ENCODE measurements around the gene ARHGAP26. TPM values are rescaled to one million over a fixed set of nuclear protein-coding genes. Genes with fewer than 3 reads are reported as not detected.

The ARHGAP26 gene
- total and polyA plus RNA-seq, 2 of the 4 experiments (the other 2 are of a cell fraction), result 0.54 to 0.56 TPM

GRCh38 chr5:143254819-143255218 is 484.6 kb downstream of the ARHGAP26 start:
- 87% methylated on average over 5 of the region's 7 CpGs; no CpG with 5 or more reads in 1 of the 2 experiments for WGBS, 2 experiments (ENCODE audit: extremely low coverage in 2 of 2, insufficient read length in 1 of 2)
- POLR2A ChIA-PET (ENCODE audit: unreplicated experiment), result no interaction called here

More at GRCh38 chr5:143254819-143255218, 484.6 kb downstream of the ARHGAP26 start:
- H4K8ac ChIP-seq (ENCODE audit: low read depth in 2 of 2, low read length in 2 of 2), result no peak overlapping the region
- H3K79me1 ChIP-seq (ENCODE audit: low read depth in 1 of 2, low read length in 2 of 2), result no peaks in the 10 kb centered on the region
- no peak overlapping the region for H3K18ac ChIP-seq (ENCODE audit: low read depth, low read length)
- H3K4ac ChIP-seq (ENCODE audit: low read depth, low read length), result no peak overlapping the region
- 0 out of 2 replicates have a peak, but pooled peaks cover 3% of the 10 kb centered on the region for H3K9me1 ChIP-seq (ENCODE audit: insufficient read depth, low read length)
- H3K4me1 ChIP-seq (ENCODE audit: control insufficient read depth, insufficient read depth, low read length), result peaks cover 7% of the 10 kb centered on the region
- no peak overlapping the region for H3K56ac ChIP-seq (ENCODE audit: extremely low read depth, insufficient read depth, low read length)
- H3K36me3 ChIP-seq (ENCODE audit: control insufficient read depth, insufficient read depth, low read length), result no peaks in the 10 kb centered on the region
- no peak overlapping the region for H4K5ac ChIP-seq (ENCODE audit: low read depth, low read length)
- no peak overlapping the region for H3K14ac ChIP-seq (replicated peaks; ENCODE audit: low read depth, low read length)
- no peaks in the 10 kb centered on the region for H4K20me1 ChIP-seq (ENCODE audit: insufficient read depth, low read length)
- intact Hi-C loops (cut with micrococcal nuclease) (no loop called here), in situ Hi-C loops (cut with MboI; ENCODE audit: low sequenced_read_pairs) (no loop called here), dilution Hi-C loops (cut with HindIII; ENCODE audit: low sequenced_read_pairs, unreplicated experiment) (no loop called here)
- H4K91ac ChIP-seq (ENCODE audit: insufficient read depth, low read depth, low read length), result no peak overlapping the region
- H3K27me3 ChIP-seq (ENCODE audit: control insufficient read depth, insufficient read depth, low read length), result no peaks in the 10 kb centered on the region
- H3K9ac ChIP-seq (ENCODE audit: low read depth, low read length), result no peak overlapping the region
- DNase-seq (no peak), ATAC-seq (ENCODE audit: low read depth) (no peak)
- no peak overlapping the region for H3K4me2 ChIP-seq (ENCODE audit: low read depth, low read length)
- H2AK9ac ChIP-seq (replicated peaks; ENCODE audit: low read depth, low read length, poor library complexity), result no peak overlapping the region
- CTCF ChIA-PET, result interaction anchor here (0.6 kb wide), 1 partner anchor 930 kb away, joined by 5 read pairs; no protein-coding TSS in a partner anchor
- H2BK5ac ChIP-seq (ENCODE audit: low read depth, low read length, poor library complexity, severe bottlenecking), result no peak overlapping the region
- no TSS peak for BruUV-seq (replicated peaks)
- no peak overlapping the region for H2BK15ac ChIP-seq (ENCODE audit: low read depth, low read length)
- no peak overlapping the region for H2BK20ac ChIP-seq (ENCODE audit: low read depth, low read length)
- H3K27ac ChIP-seq (ENCODE audit: insufficient read depth, low read length), result no peak overlapping the region
- TF ChIP-seq POLR2A (IDR thresholded peaks at IDR 0.05; ENCODE audit: low read depth, low read length) (no peak), CTCF (conservative IDR thresholded peaks at IDR 0.05; ENCODE audit: low read depth, low read length) (no peak), RAD21 (IDR thresholded peaks at IDR 0.05; ENCODE audit: low read length) (no peak), MXI1 (IDR thresholded peaks at IDR 0.05; ENCODE audit: borderline replicate concordance, low read depth, low read length) (no peak), SMC3 (IDR thresholded peaks at IDR 0.05; ENCODE audit: low read depth, low read length) (no peak), RFX5 (IDR thresholded peaks at IDR 0.05; ENCODE audit: low read depth, low read length) (no peak), MAZ (IDR thresholded peaks at IDR 0.05; ENCODE audit: borderline replicate concordance, low read depth, low read length) (no peak), USF2 (IDR thresholded peaks at IDR 0.05; ENCODE audit: low read depth, low read length) (no peak), CEBPB (IDR thresholded peaks at IDR 0.05; ENCODE audit: low read depth, low read length) (no peak), NFE2L2 (IDR thresholded peaks at IDR 0.05; ENCODE audit: low read depth, low read length) (no peak), MAFK (IDR thresholded peaks at IDR 0.05; ENCODE audit: low read depth, low read length) (no peak), BHLHE40 (IDR thresholded peaks at IDR 0.05; ENCODE audit: low read depth, low read length) (no peak), RCOR1 (IDR thresholded peaks at IDR 0.05; ENCODE audit: insufficient replicate concordance, low read length) (no peak), ELK1 (IDR thresholded peaks at IDR 0.05; ENCODE audit: borderline replicate concordance, low read depth, low read length) (no peak), FOS (IDR thresholded peaks at IDR 0.05; ENCODE audit: low read depth, low read length) (no peak), CHD1 (IDR thresholded peaks at IDR 0.05; ENCODE audit: low read depth, low read length) (no peak)
- no peak overlapping the region for H2AK5ac ChIP-seq (ENCODE audit: low read depth, low read length)
- H3K23ac ChIP-seq (ENCODE audit: low read depth, low read length), result no peak overlapping the region
- H2BK120ac ChIP-seq (ENCODE audit: low read depth, low read length), result no peak overlapping the region
- no peak overlapping the region for H2AFZ ChIP-seq (replicated peaks; ENCODE audit: low read length, poor library complexity)
- H3K4me3 ChIP-seq (ENCODE audit: insufficient read depth, low read depth, low read length), result no peak overlapping the region
- H3K9me3 ChIP-seq (ENCODE audit: control insufficient read depth, insufficient read depth, low read length), result no peaks in the 10 kb centered on the region
